Endodermal cell (in vitro differentiated cells): ENCODE measurements around the gene OR56A4. TPM values are rescaled to one million over a fixed set of nuclear protein-coding genes. Genes with fewer than 3 reads are reported as not detected.

Experiments used
- DNase-seq: peaks from one replicate; pipeline ENCODE4 v3.0.0-alpha.2; 2017
- H3K27ac ChIP-seq: 2 replicates; pipeline ENCODE4 v1.5.1; 2013; ENCODE audit warnings: mild to moderate bottlenecking, low read depth, low read length, moderate library complexity
- H3K27me3 ChIP-seq: 2 replicates; pipeline ENCODE4 v1.6.1; 2013; ENCODE audit warnings: mild to moderate bottlenecking, low read length, moderate library complexity; ENCODE audit not compliant: insufficient read depth, control insufficient read depth, poor library complexity, severe bottlenecking
- H3K36me3 ChIP-seq: 2 replicates; pipeline ENCODE4 v1.7.0; 2013; ENCODE audit warnings: mild to moderate bottlenecking, low read length, moderate library complexity; ENCODE audit not compliant: control insufficient read depth, insufficient read depth
- H3K4me1 ChIP-seq: one replicate; pipeline ENCODE4 v1.7.0; 2013; ENCODE audit warnings: low read length; ENCODE audit not compliant: control insufficient read depth, insufficient read depth
- H3K4me3 ChIP-seq: 2 replicates; pipeline ENCODE4 v1.5.1; 2013; ENCODE audit warnings: mild to moderate bottlenecking, low read length, moderate library complexity
- H3K9ac ChIP-seq: 2 replicates; pipeline ENCODE4 v1.6.1; 2013; ENCODE audit warnings: mild to moderate bottlenecking, low read length, moderate library complexity; ENCODE audit not compliant: poor library complexity, severe bottlenecking; ENCODE audit errors: extremely low read depth
- H3K9me3 ChIP-seq: 2 replicates; pipeline ENCODE4 v1.6.1; 2013; ENCODE audit warnings: mild to moderate bottlenecking, low read length, moderate library complexity; ENCODE audit not compliant: control insufficient read depth
- H3K27ac Mint-ChIP-seq: 2 replicates; pipeline ENCODE4 v1.8.0; 2020; ENCODE audit warnings: mixed read lengths
- H3K27me3 Mint-ChIP-seq: 2 replicates; pipeline ENCODE4 v1.8.0; 2021; ENCODE audit warnings: mild to moderate bottlenecking, mixed read lengths; ENCODE audit not compliant: insufficient read depth
- H3K36me3 Mint-ChIP-seq: 2 replicates; pipeline ENCODE4 v1.8.0; 2020; ENCODE audit warnings: low read depth, mixed read lengths
- H3K4me1 Mint-ChIP-seq: 2 replicates; pipeline ENCODE4 v1.8.0; 2020; ENCODE audit warnings: mixed read lengths
- H3K4me3 Mint-ChIP-seq: 2 replicates; pipeline ENCODE4 v1.8.0; 2020; ENCODE audit warnings: mild to moderate bottlenecking, moderate library complexity, mixed read lengths
- H3K9me3 Mint-ChIP-seq: 2 replicates; pipeline ENCODE4 v1.8.0; 2020; ENCODE audit warnings: mild to moderate bottlenecking, mixed read lengths
- CTCF ChIP-seq: fragments of 200-600 bp; sonication (generic); conservative IDR thresholded peaks from 2 replicates; pipeline ENCODE4 v1.5.0; 2021; ENCODE audit warnings: antibody characterized with exemption, mild to moderate bottlenecking
- WGBS, 2 experiments: methylation state at CpG; one replicate each; pipeline versions ENCODE4 v1.1.5 to v1.1.7; 2013; ENCODE audit warnings: missing lambda C conversion rate in 2 of 2, mixed read lengths in 1 of 2; ENCODE audit not compliant: insufficient coverage in 1 of 2, insufficient read length in 1 of 2; 5-methylcytosine and 5-hydroxymethylcytosine counted together
- total RNA-seq, 2 donors: library from RNA; stranded (reverse); fragmentation: NEBNext Ultra II Directional in 1 of 2; extraction: Animal tissue kit (Norgen Biotek cat#: 25700) in 1 of 2; gene quantifications; 2 replicates in 1 of 2; 3 replicates in 1 of 2; pipeline ENCODE4 v1.2.1, GENCODE V29; 2021

The OR56A4 gene
- total RNA-seq, 2 donors from 2014 or later = 0.15 to 0.59 TPM

GRCh38 chr11:6025056-6025455 lies 18.3 kb upstream of the OR56A4 start:
- Mint-ChIP-seq H3K36me3 (no peaks in the 10 kb centered on the region), H3K4me3 (no peak overlapping the region), H3K9me3 (no peaks in the 10 kb centered on the region), H3K27ac (no peak overlapping the region), H3K4me1 (peaks cover 13% of the 10 kb centered on the region), H3K27me3 (no peaks in the 10 kb centered on the region)
- Histone ChIP-seq H3K27me3 (no peaks in the 10 kb centered on the region), H3K4me3 (no peak overlapping the region), H3K36me3 (no peaks in the 10 kb centered on the region), H3K9ac (no peak overlapping the region), H3K9me3 (no peaks in the 10 kb centered on the region), H3K4me1 (peaks cover 2% of the 10 kb centered on the region), H3K27ac (no peak overlapping the region)
- 85 to 100% methylated on average over 2 of the region's 2 CpGs for WGBS, 2 experiments
- no peak for TF ChIP-seq CTCF
- no peak for DNase-seq

GRCh38 chr11:6022956-6023355 lies 16.2 kb upstream of the OR56A4 start:
- Histone ChIP-seq H3K36me3 (no peaks in the 10 kb centered on the region), H3K9ac (no peak overlapping the region), H3K4me1 (peaks cover 2% of the 10 kb centered on the region), H3K27me3 (no peaks in the 10 kb centered on the region), H3K9me3 (no peaks in the 10 kb centered on the region), H3K4me3 (no peak overlapping the region), H3K27ac (no peak overlapping the region)
- H3K4me3 Mint-ChIP-seq = no peak overlapping the region
- no peaks in the 10 kb centered on the region for H3K36me3 Mint-ChIP-seq
- H3K27ac Mint-ChIP-seq = no peak overlapping the region
- peaks cover 5% of the 10 kb centered on the region for H3K27me3 Mint-ChIP-seq
- 9 to 16% methylated on average over 4 of the region's 4 CpGs for WGBS, 2 experiments
- peak; percentile 87 for TF ChIP-seq CTCF
- no peaks in the 10 kb centered on the region for H3K9me3 Mint-ChIP-seq
- H3K4me1 Mint-ChIP-seq = peaks cover 13% of the 10 kb centered on the region
- DNase-seq = peak; percentile 63

- H3K4me1 Mint-ChIP-seq = no peaks in the 10 kb centered on the region
- Histone ChIP-seq H3K9me3 (peaks cover 13% of the 10 kb centered on the region), H3K4me1 (no peaks in the 10 kb centered on the region), H3K27ac (no peak overlapping the region), H3K36me3 (no peaks in the 10 kb centered on the region), H3K27me3 (peaks cover 5% of the 10 kb centered on the region), H3K4me3 (no peak overlapping the region), H3K9ac (no peak overlapping the region)
- H3K27ac Mint-ChIP-seq = no peak overlapping the region
- no peaks in the 10 kb centered on the region for H3K36me3 Mint-ChIP-seq
- 99% methylated on average over 3 of the region's 3 CpGs; no CpG with 5 or more reads in 1 of the 2 experiments for WGBS, 2 experiments
- DNase-seq = no peak
- H3K9me3 Mint-ChIP-seq = no peaks in the 10 kb centered on the region
- no peak overlapping the region for H3K4me3 Mint-ChIP-seq
- no peak for TF ChIP-seq CTCF
- peaks cover 8% of the 10 kb centered on the region for H3K27me3 Mint-ChIP-seq
Observed at GRCh38 chr11:6013042-6013441, 6.3 kb upstream of the OR56A4 start.
